NCI-H748 (cell line): ENCODE data around the gene PFN1.

Experiments
- DNase-seq: peaks from one replicate; lab custom pipeline; 2025; ENCODE audit not compliant: unreplicated experiment; lab: John Stamatoyannopoulos, UW

Gene PFN1

DNA sequence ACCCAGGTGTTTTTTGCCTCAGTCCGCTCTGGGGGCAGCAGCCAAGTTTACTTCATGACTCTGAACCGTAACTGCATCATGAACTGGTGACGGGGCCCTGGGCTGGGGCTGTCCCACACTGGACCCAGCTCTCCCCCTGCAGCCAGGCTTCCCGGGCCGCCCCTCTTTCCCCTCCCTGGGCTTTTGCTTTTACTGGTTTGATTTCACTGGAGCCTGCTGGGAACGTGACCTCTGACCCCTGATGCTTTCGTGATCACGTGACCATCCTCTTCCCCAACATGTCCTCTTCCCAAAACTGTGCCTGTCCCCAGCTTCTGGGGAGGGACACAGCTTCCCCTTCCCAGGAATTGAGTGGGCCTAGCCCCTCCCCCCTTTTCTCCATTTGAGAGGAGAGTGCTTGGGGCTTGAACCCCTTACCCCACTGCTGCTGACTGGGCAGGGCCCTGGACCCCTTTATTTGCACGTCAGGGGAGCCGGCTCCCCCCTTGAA lies 51.1 kb downstream of the PFN1 start:
- no peak for DNase-seq

DNA sequence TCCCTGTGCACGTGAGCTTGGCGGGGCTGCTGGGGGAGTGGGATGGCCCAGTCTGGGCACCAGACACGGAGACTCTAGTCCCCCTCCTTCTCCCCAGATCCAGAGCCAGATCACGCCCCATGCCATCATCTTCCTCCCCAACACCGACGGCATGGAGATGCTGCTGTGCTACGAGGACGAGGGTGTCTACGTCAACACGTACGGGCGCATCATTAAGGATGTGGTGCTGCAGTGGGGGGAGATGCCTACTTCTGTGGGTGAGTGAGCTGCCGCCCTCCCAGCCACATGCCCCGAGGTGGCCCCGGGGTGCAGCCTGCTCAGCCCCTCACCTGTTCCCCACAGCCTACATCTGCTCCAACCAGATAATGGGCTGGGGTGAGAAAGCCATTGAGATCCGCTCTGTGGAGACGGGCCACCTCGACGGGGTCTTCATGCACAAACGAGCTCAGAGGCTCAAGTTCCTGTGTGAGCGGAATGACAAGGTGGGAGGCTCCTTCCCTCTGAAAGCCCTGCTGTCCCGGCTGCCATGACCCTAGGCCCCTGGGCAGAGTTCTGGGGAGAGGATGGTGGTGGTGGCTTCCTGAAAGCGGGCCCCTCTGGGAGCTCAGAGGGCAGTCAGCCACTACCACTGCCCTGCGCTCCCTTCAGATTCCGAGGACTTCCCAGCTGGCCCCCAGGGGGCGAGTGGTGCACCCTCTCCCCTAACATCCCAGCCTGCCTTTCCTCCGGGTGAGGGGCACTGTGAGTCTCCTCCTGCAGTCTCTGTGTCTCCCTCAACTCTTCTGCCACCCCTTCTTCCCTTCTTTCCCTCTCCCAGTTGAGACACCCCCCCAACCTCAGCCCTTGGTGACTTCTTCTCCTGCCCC lies 51.8 kb downstream of the PFN1 start:
- no peak for DNase-seq

DNA sequence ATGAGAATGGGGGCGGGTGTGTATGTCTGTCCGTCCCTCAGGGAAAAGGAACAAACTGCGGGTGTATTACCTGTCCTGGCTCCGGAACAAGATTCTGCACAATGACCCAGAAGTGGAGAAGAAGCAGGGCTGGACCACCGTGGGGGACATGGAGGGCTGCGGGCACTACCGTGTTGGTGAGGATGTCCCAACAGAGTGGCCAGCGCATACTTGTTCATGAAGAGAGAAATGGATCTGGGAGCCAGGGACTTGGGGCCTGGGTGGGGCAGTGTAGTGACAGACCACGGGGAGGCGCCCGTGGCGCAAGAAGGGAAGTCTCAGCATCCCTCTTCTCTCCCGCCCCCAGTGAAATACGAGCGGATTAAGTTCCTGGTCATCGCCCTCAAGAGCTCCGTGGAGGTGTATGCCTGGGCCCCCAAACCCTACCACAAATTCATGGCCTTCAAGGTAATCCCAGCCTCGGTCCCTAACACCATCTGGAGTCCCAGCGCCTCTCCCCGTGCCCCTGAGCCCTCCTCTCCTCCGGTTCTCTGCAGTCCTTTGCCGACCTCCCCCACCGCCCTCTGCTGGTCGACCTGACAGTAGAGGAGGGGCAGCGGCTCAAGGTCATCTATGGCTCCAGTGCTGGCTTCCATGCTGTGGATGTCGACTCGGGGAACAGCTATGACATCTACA lies 52.5 kb downstream of the PFN1 start:
- no peak for DNase-seq
